Kidney (tissue), 14 donors: ENCODE measurements around the gene CLEC16A. TPM values are rescaled to one million over a fixed set of nuclear protein-coding genes. Genes with fewer than 3 reads are reported as not detected.

ENCODE experiments used
- DNase-seq, 5 donors: peaks; one replicate each; pipeline ENCODE4 v3.0.0-alpha.2; 2013 to 2020
- FAIRE-seq: peaks from 2 replicates; lab custom pipeline; 2012; peaks lifted over from hg19 to GRCh38; lab: Jason Lieb, UNC
- H3K27ac ChIP-seq, 2 donors: one replicate each; pipeline ENCODE4 v1.7.0; 2013; ENCODE audit warnings: low read depth in 2 of 2, low read length in 2 of 2, inconsistent platforms in 1 of 2
- H3K27me3 ChIP-seq: one replicate; pipeline ENCODE4 v1.7.1; 2013; ENCODE audit warnings: low read length, inconsistent platforms; ENCODE audit not compliant: control insufficient read depth, insufficient read depth
- H3K36me3 ChIP-seq, 3 donors: one replicate each; pipeline versions ENCODE4 v1.7.0 to v1.7.1; 2013; ENCODE audit warnings: low read length in 3 of 3, control low read depth in 1 of 3, inconsistent platforms in 1 of 3; ENCODE audit not compliant: insufficient read depth in 3 of 3, control insufficient read depth in 2 of 3
- H3K4me1 ChIP-seq, 3 donors: one replicate each; pipeline versions ENCODE4 v1.7.0 to v1.7.1; 2013; ENCODE audit warnings: low read length in 3 of 3, inconsistent platforms in 1 of 3, low read depth in 1 of 3; ENCODE audit not compliant: control insufficient read depth in 2 of 3, insufficient read depth in 2 of 3
- H3K4me3 ChIP-seq, 3 donors: one replicate each; pipeline versions ENCODE4 v1.7.0 to v1.8.1; 2013; ENCODE audit warnings: low read length in 3 of 3, control low read depth in 1 of 3, inconsistent platforms in 1 of 3
- H3K9ac ChIP-seq, 3 donors: one replicate each; pipeline versions ENCODE4 v1.7.0 to v1.7.1; 2013; ENCODE audit warnings: low read length in 3 of 3, control low read depth in 1 of 3, inconsistent platforms in 1 of 3
- H3K9me3 ChIP-seq, 3 donors: one replicate each; pipeline versions ENCODE4 v1.7.0 to v1.7.1; 2013; ENCODE audit warnings: low read length in 3 of 3, control low read depth in 1 of 3, inconsistent platforms in 1 of 3; ENCODE audit not compliant: control insufficient read depth in 2 of 3, insufficient read depth in 1 of 3
- intact Hi-C: fragments of 100-400 bp; cut with DNase I; formaldehyde crosslinking; loops from one replicate; pipeline ENCODE4 v1.11.1; 2022
- polyA plus RNA-seq: library from polyadenylated mRNA; stranded (reverse); fragments of 350-450 nt; fragmentation: Illumina TruSeq; extraction: RNeasy Lipid Tissue Mini Kit (QIAGEN cat#74804); gene quantifications from one replicate; pipeline ENCODE4 v1.2.3, GENCODE V29; 2014; ENCODE audit warnings: low read depth, low replicate concordance; ENCODE audit not compliant: insufficient read depth
- total RNA-seq: library from RNA; stranded (reverse); fragmentation: NEBNext Ultra II Directional; extraction: Animal tissue kit (Norgen Biotek cat#: 25700); gene quantifications from one replicate; pipeline ENCODE4 v1.2.1, GENCODE V29; 2021
- TF ChIP-seq, protein P1 (sequence below): IDR thresholded peaks from 3 replicates; pipeline ENCODE4 v1.5.1; 2012; ENCODE audit warnings: mild to moderate bottlenecking, moderate library complexity, borderline replicate concordance; ENCODE audit not compliant: insufficient read depth; ENCODE audit errors: extremely low read depth
- donor health status: control.
- donor health status: control.
- donor health status: control.
- donor health status: control.
- donor health status: control.
- donor health status: DM: yes; HTN: yes; CAD: no.
- donor health status: Normal renal cell carcinoma (clear cell type).

Gene CLEC16A
- total and polyA plus RNA-seq, 2 donors from 2014 or later = 10.8 to 51.9 TPM

DNA sequence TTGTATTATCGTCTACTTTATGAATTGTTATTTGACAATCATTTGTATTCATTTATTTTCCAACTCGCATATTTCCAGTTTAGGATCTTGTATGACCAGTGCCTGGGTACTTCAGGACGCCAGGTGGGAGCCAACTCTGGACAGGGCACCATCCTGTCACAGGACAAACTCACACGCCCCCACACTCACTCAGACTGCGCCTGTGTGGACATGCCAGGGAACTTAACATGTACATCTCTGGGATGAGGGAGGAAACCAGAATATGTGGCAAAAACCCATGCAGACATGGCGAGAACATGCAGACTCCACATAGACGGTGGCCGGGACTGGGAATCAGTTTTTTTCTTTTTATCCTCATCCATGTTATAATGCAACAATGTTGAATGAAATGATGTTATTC is 68.5 kb downstream of the CLEC16A start:
- Histone ChIP-seq H3K4me1 (peaks cover 0 to 2% (median 0%) of the 10 kb centered on the region in 3 donors), H3K4me3 (no peak overlapping the region), H3K36me3 (no peaks in the 10 kb centered on the region), H3K27me3 (no peaks in the 10 kb centered on the region), H3K9ac (no peak overlapping the region), H3K9me3 (no peaks in the 10 kb centered on the region), H3K27ac (no peak overlapping the region)
- TF ChIP-seq, protein P1, sequence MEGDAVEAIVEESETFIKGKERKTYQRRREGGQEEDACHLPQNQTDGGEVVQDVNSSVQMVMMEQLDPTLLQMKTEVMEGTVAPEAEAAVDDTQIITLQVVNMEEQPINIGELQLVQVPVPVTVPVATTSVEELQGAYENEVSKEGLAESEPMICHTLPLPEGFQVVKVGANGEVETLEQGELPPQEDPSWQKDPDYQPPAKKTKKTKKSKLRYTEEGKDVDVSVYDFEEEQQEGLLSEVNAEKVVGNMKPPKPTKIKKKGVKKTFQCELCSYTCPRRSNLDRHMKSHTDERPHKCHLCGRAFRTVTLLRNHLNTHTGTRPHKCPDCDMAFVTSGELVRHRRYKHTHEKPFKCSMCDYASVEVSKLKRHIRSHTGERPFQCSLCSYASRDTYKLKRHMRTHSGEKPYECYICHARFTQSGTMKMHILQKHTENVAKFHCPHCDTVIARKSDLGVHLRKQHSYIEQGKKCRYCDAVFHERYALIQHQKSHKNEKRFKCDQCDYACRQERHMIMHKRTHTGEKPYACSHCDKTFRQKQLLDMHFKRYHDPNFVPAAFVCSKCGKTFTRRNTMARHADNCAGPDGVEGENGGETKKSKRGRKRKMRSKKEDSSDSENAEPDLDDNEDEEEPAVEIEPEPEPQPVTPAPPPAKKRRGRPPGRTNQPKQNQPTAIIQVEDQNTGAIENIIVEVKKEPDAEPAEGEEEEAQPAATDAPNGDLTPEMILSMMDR = no peak
- FAIRE-seq (no peak), DNase-seq (no peak)
- intact Hi-C loops = no loop called here

DNA sequence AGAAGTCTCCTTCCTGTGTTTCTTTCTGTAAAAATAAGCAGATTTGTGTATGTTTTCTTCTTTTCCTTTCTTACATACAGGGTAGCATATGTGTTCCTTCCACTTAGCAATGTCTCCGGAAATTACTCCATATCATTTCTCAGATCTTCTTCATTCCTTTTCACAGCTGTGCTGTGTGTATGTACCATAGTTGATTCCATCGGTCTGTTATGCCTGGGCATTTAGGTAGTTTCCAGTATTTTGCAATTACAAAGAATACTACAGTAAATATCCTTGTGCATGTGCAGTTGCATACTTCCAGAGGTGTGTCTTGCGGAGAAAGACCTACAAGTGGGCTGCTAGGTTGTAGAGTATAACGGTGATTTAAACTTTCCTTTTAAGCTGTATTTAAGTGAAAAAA is 69.8 kb downstream of the CLEC16A start:
- no peaks in the 10 kb centered on the region for H3K9me3 ChIP-seq
- peaks cover 0 to 2% (median 0%) of the 10 kb centered on the region in 3 donors for H3K4me1 ChIP-seq
- H3K4me3 ChIP-seq = no peak overlapping the region
- no peak overlapping the region for H3K27ac ChIP-seq
- no peak overlapping the region for H3K9ac ChIP-seq
- no peak for FAIRE-seq
- H3K36me3 ChIP-seq = no peaks in the 10 kb centered on the region
- TF ChIP-seq, protein P1 = no peak
- peak in 1 of 5 donors; percentile 28 for DNase-seq
- no peaks in the 10 kb centered on the region for H3K27me3 ChIP-seq
- intact Hi-C loops = no loop called here

DNA sequence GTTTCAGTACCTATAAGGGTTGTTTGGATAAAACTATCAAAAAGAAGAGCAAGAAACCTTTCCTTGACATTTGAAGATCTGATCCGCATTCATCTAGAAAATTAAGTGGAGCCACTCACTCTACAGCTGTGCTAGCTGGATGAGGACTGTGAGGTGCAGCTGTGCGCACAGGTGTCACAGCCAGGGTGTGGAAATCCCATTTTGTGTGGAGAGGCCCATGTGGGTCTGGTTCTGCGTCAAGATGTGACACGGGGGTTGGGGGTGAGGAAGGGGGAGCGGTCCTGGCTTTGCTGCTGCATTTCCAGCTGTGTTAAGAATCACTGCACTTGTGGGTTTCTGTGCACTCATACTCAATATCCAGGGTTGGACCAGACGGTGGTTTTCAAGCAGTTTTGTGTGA is 70.7 kb downstream of the CLEC16A start:
- FAIRE-seq (no peak), DNase-seq (no peak)
- H3K36me3 ChIP-seq = peaks cover 0 to 2% (median 0%) of the 10 kb centered on the region in 3 donors
- peaks cover 0 to 2% (median 0%) of the 10 kb centered on the region in 3 donors for H3K4me1 ChIP-seq
- H3K9ac ChIP-seq = no peak overlapping the region
- TF ChIP-seq, protein P1 = no peak
- intact Hi-C loops = no loop called here
- H3K4me3 ChIP-seq = no peak overlapping the region
- H3K27ac ChIP-seq = no peak overlapping the region
- H3K27me3 ChIP-seq = no peaks in the 10 kb centered on the region
- no peaks in the 10 kb centered on the region for H3K9me3 ChIP-seq

DNA sequence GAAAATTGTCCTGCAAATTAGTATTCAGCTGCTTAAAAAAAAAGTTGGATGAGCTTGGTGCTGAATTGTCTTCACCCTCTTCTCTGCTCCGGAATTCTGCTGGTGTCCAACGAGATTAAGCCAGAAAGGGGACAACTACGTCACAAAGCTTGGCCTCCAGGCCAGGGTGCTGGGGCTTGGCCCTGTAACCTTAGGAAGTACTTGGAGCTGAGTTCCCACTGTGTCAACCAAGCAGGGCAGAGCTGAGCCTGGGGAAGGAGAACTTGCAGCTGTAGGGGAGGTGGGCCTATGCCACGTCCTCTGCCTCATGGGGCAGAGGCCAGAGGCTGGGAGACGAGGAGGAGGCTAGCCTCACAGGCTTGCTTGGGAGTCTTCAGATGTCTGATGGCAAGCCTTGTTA is 71.2 kb downstream of the CLEC16A start:
- TF ChIP-seq, protein P1 = no peak
- intact Hi-C loops = no loop called here
- H3K27ac ChIP-seq = no peak overlapping the region
- no peaks in the 10 kb centered on the region for H3K27me3 ChIP-seq
- H3K4me3 ChIP-seq = no peak overlapping the region
- H3K9ac ChIP-seq = no peak overlapping the region
- H3K36me3 ChIP-seq = peaks cover 0 to 8% (median 0%) of the 10 kb centered on the region in 3 donors
- DNase-seq (no peak), FAIRE-seq (no peak)
- no peaks in the 10 kb centered on the region for H3K9me3 ChIP-seq
- peaks cover 0 to 2% (median 0%) of the 10 kb centered on the region in 3 donors for H3K4me1 ChIP-seq
